Kidney (tissue), 14 donors: ENCODE measurements around the gene POLR3K. TPM values are rescaled to one million over a fixed set of nuclear protein-coding genes. Genes with fewer than 3 reads are reported as not detected.

Experiments used
- DNase-seq, 5 donors: peaks; one replicate each; pipeline ENCODE4 v3.0.0-alpha.2; 2013 to 2020
- FAIRE-seq: peaks from 2 replicates; lab custom pipeline; 2012; peaks lifted over from hg19 to GRCh38; lab: Jason Lieb, UNC
- H3K27ac ChIP-seq, 2 donors: one replicate each; pipeline ENCODE4 v1.7.0; 2013; ENCODE audit warnings: low read depth in 2 of 2, low read length in 2 of 2, inconsistent platforms in 1 of 2
- H3K27me3 ChIP-seq: one replicate; pipeline ENCODE4 v1.7.1; 2013; ENCODE audit warnings: low read length, inconsistent platforms; ENCODE audit not compliant: control insufficient read depth, insufficient read depth
- H3K36me3 ChIP-seq, 3 donors: one replicate each; pipeline versions ENCODE4 v1.7.0 to v1.7.1; 2013; ENCODE audit warnings: low read length in 3 of 3, control low read depth in 1 of 3, inconsistent platforms in 1 of 3; ENCODE audit not compliant: insufficient read depth in 3 of 3, control insufficient read depth in 2 of 3
- H3K4me1 ChIP-seq, 3 donors: one replicate each; pipeline versions ENCODE4 v1.7.0 to v1.7.1; 2013; ENCODE audit warnings: low read length in 3 of 3, inconsistent platforms in 1 of 3, low read depth in 1 of 3; ENCODE audit not compliant: control insufficient read depth in 2 of 3, insufficient read depth in 2 of 3
- H3K4me3 ChIP-seq, 3 donors: one replicate each; pipeline versions ENCODE4 v1.7.0 to v1.8.1; 2013; ENCODE audit warnings: low read length in 3 of 3, control low read depth in 1 of 3, inconsistent platforms in 1 of 3
- H3K9ac ChIP-seq, 3 donors: one replicate each; pipeline versions ENCODE4 v1.7.0 to v1.7.1; 2013; ENCODE audit warnings: low read length in 3 of 3, control low read depth in 1 of 3, inconsistent platforms in 1 of 3
- H3K9me3 ChIP-seq, 3 donors: one replicate each; pipeline versions ENCODE4 v1.7.0 to v1.7.1; 2013; ENCODE audit warnings: low read length in 3 of 3, control low read depth in 1 of 3, inconsistent platforms in 1 of 3; ENCODE audit not compliant: control insufficient read depth in 2 of 3, insufficient read depth in 1 of 3
- CTCF ChIP-seq: IDR thresholded peaks from 3 replicates; pipeline ENCODE4 v1.5.1; 2012; ENCODE audit warnings: mild to moderate bottlenecking, moderate library complexity, borderline replicate concordance; ENCODE audit not compliant: insufficient read depth; ENCODE audit errors: extremely low read depth
- intact Hi-C: fragments of 100-400 bp; cut with DNase I; formaldehyde crosslinking; loops from one replicate; pipeline ENCODE4 v1.11.1; 2022
- polyA plus RNA-seq: library from polyadenylated mRNA; stranded (reverse); fragments of 350-450 nt; fragmentation: Illumina TruSeq; extraction: RNeasy Lipid Tissue Mini Kit (QIAGEN cat#74804); gene quantifications from one replicate; pipeline ENCODE4 v1.2.3, GENCODE V29; 2014; ENCODE audit warnings: low read depth, low replicate concordance; ENCODE audit not compliant: insufficient read depth
- total RNA-seq: library from RNA; stranded (reverse); fragmentation: NEBNext Ultra II Directional; extraction: Animal tissue kit (Norgen Biotek cat#: 25700); gene quantifications from one replicate; pipeline ENCODE4 v1.2.1, GENCODE V29; 2021
- donor health status: control.
- donor health status: control.
- donor health status: control.
- donor health status: control.
- donor health status: control.
- donor health status: DM: yes; HTN: yes; CAD: no.
- donor health status: Normal renal cell carcinoma (clear cell type).

POLR3K gene
- total and polyA plus RNA-seq, 2 donors from 2014 or later: 8.8 to 18.5 TPM

GRCh38 chr16:36336-36984 is 16.9 kb downstream of the POLR3K start:
- H3K4me1 ChIP-seq: no peaks in the 10 kb centered on the region
- intact Hi-C loops: no loop called here
- no peak overlapping the region for H3K4me3 ChIP-seq
- TF ChIP-seq CTCF: no peak
- DNase-seq (peak in 1 of 5 donors; percentile 28), FAIRE-seq (no peak)
- H3K9ac ChIP-seq: no peak overlapping the region
- no peaks in the 10 kb centered on the region for H3K27me3 ChIP-seq
- H3K27ac ChIP-seq: no peak overlapping the region
- no peaks in the 10 kb centered on the region for H3K9me3 ChIP-seq
- H3K36me3 ChIP-seq: no peaks in the 10 kb centered on the region

GRCh38 chr16:35678-36305 is 17.6 kb downstream of the POLR3K start:
- H3K27me3 ChIP-seq: no peaks in the 10 kb centered on the region
- intact Hi-C loops: no loop called here
- H3K27ac ChIP-seq: no peak overlapping the region
- H3K36me3 ChIP-seq: no peaks in the 10 kb centered on the region
- DNase-seq (no peak), FAIRE-seq (no peak)
- no peaks in the 10 kb centered on the region for H3K4me1 ChIP-seq
- no peak overlapping the region for H3K9ac ChIP-seq
- TF ChIP-seq CTCF: no peak
- H3K4me3 ChIP-seq: no peak overlapping the region
- H3K9me3 ChIP-seq: no peaks in the 10 kb centered on the region

- TF ChIP-seq CTCF: no peak
- Histone ChIP-seq H3K4me1 (no peaks in the 10 kb centered on the region), H3K27me3 (no peaks in the 10 kb centered on the region), H3K36me3 (no peaks in the 10 kb centered on the region), H3K9ac (no peak overlapping the region), H3K9me3 (no peaks in the 10 kb centered on the region), H3K4me3 (no peak overlapping the region), H3K27ac (no peak overlapping the region)
- peak in 1 of 5 donors; percentile 34 for DNase-seq
- FAIRE-seq: no peak
- intact Hi-C loops: no loop called here
Measured at GRCh38 chr16:35011-35677, 18.3 kb downstream of the POLR3K start.
